ENCODE data around the gene ALX3. TPM values are rescaled to one million over a fixed set of nuclear protein-coding genes. Genes with fewer than 3 reads are reported as not detected.

The ALX3 gene
- total RNA-seq, 4 donors from 2014 or later = not detected

DNA sequence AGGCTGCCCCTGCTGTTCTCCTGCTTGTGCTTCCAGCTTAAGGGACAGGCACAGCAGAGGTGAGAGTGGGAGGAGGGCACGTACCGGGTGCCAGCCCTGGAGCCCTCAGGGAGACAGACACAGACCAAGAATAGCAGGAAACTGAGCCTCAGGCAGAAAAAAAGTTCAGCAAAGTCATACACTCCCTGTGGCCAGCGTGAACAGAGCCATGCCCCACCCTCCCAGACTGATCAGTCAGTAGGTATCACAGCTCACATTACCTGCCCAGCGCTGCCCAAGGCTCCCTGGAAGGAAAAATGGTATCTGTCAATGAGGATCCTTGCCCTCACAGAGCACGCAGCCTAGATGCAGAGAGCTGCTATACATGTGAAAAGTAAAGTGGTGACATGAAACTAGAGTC is 43.1 kb upstream of the ALX3 start:
- Histone ChIP-seq H3K4me1 (no peaks in the 10 kb centered on the region), H3K4me3 (no peak overlapping the region), H3K27me3 (peaks cover 9% of the 10 kb centered on the region), H3K27ac (no peak overlapping the region), H3K36me3 (no peaks in the 10 kb centered on the region), H3K9me3 (no peaks in the 10 kb centered on the region)
- no peak for ATAC-seq
- TF ChIP-seq EP300 (IDR thresholded peaks at IDR 0.05) (no peak), POLR2A (IDR thresholded peaks at IDR 0.05) (no peak), POLR2AphosphoS5 (IDR thresholded peaks at IDR 0.05) (no peak)
- TF ChIP-seq, protein P1, sequence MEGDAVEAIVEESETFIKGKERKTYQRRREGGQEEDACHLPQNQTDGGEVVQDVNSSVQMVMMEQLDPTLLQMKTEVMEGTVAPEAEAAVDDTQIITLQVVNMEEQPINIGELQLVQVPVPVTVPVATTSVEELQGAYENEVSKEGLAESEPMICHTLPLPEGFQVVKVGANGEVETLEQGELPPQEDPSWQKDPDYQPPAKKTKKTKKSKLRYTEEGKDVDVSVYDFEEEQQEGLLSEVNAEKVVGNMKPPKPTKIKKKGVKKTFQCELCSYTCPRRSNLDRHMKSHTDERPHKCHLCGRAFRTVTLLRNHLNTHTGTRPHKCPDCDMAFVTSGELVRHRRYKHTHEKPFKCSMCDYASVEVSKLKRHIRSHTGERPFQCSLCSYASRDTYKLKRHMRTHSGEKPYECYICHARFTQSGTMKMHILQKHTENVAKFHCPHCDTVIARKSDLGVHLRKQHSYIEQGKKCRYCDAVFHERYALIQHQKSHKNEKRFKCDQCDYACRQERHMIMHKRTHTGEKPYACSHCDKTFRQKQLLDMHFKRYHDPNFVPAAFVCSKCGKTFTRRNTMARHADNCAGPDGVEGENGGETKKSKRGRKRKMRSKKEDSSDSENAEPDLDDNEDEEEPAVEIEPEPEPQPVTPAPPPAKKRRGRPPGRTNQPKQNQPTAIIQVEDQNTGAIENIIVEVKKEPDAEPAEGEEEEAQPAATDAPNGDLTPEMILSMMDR (IDR thresholded peaks at IDR 0.05) = no peak
- WGBS, 2 donors (ENCODE audit: low coverage in 1 of 2) = 50 to 100% methylated on average over 1 to 3 of the region's 5 CpGs

DNA sequence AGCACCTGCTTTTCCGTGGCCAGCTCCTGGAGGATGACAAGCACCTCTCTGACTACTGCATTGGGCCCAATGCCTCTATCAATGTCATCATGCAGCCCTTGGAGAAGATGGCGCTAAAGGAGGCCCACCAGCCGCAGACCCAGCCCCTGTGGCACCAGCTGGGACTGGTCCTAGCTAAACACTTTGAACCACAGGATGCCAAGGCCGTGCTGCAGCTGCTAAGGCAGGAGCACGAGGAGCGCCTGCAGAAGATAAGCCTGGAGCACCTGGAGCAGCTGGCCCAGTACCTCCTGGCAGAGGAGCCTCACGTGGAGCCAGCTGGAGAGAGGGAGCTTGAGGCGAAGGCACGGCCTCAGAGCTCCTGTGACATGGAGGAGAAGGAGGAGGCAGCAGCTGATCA is 42.2 kb upstream of the ALX3 start:
- H3K36me3 ChIP-seq = no peaks in the 10 kb centered on the region
- H3K27ac ChIP-seq = no peak overlapping the region
- ATAC-seq = no peak
- no peak overlapping the region for H3K4me3 ChIP-seq
- 20% methylated on average over 2 of the region's 9 CpGs; no CpG with 5 or more reads in 1 of the 2 donors for WGBS, 2 donors (ENCODE audit: low coverage in 1 of 2)
- no peak for TF ChIP-seq POLR2AphosphoS5 (IDR thresholded peaks at IDR 0.05)
- TF ChIP-seq, protein P1 (IDR thresholded peaks at IDR 0.05) = no peak
- no peak for TF ChIP-seq EP300 (IDR thresholded peaks at IDR 0.05)
- no peak for TF ChIP-seq POLR2A (IDR thresholded peaks at IDR 0.05)
- no peaks in the 10 kb centered on the region for H3K9me3 ChIP-seq
- peaks cover 9% of the 10 kb centered on the region for H3K27me3 ChIP-seq
- H3K4me1 ChIP-seq = no peaks in the 10 kb centered on the region

DNA sequence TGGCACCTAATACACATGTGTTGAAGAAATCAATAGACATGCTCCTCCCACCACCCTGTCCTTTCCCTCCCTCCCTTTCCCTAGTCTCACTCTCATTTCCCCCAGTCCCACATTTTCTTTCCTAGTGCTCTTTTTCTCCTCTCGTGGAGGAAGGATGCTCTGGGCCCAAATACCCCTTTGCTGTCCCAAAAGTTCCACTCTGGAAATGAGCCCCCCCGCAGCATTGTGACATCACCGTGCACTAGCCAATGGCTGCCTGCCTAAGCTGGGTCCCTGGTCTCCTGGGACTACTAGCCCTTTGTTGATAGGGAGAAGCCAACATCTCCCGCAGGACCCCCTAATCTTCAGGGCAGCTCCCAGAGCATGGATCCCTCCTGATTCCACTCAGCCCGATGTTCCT is 41.7 kb upstream of the ALX3 start, which contains the start of gene UBL4B:
UBL4B (plus strand) TSS at position 301 of the 400 bp plus-strand sequence; CDS start at position 393, 92 bp downstream.
- Histone ChIP-seq H3K27ac (no peak within 1 kb of the TSS), H3K36me3 (no peaks in the 10 kb centered on the region), H3K27me3 (peaks cover 9% of the 10 kb centered on the region), H3K9me3 (no peaks in the 10 kb centered on the region), H3K4me3 (no peak within 1 kb of the TSS), H3K4me1 (no peaks in the 10 kb centered on the region)
- no peak for TF ChIP-seq POLR2AphosphoS5 (IDR thresholded peaks at IDR 0.05)
- TF ChIP-seq, protein P1 (IDR thresholded peaks at IDR 0.05) = no peak
- TF ChIP-seq POLR2A (IDR thresholded peaks at IDR 0.05) = no peak
- no peak for TF ChIP-seq EP300 (IDR thresholded peaks at IDR 0.05)
- 83% methylated on average over 2 of the region's 5 CpGs; no CpG with 5 or more reads in 1 of the 2 donors for WGBS, 2 donors (ENCODE audit: low coverage in 1 of 2)
- no peak for ATAC-seq

DNA sequence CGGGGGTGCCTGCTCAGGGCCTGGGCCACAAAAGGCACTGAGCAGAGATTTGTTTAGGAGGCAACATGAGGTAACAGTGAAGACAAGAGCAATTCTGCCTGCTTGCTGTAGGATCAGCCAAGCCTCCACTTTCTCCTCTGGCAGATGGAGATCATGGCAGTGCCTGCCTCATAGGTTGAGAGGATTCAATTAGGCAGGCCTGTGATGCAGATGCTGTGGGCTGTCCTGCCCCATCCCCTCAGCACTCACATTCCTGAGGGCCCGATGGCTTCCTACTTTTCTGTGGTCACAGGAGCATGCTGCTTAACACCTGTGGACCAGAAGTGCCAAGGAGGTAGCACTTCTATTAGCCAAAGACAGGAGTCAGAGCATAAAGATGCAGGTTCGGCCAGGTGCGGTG is 40.6 kb upstream of the ALX3 start:
- no peak for TF ChIP-seq POLR2A (IDR thresholded peaks at IDR 0.05)
- TF ChIP-seq EP300 (IDR thresholded peaks at IDR 0.05) = no peak
- TF ChIP-seq, protein P1 (IDR thresholded peaks at IDR 0.05) = no peak
- TF ChIP-seq POLR2AphosphoS5 (IDR thresholded peaks at IDR 0.05) = no peak
- ATAC-seq = no peak
- no peak overlapping the region for H3K27ac ChIP-seq
- 77% methylated on average over 3 of the region's 4 CpGs; no CpG with 5 or more reads in 1 of the 2 donors for WGBS, 2 donors (ENCODE audit: low coverage in 1 of 2)
- H3K4me3 ChIP-seq = no peak overlapping the region
- no peaks in the 10 kb centered on the region for H3K9me3 ChIP-seq
- no peaks in the 10 kb centered on the region for H3K36me3 ChIP-seq
- H3K4me1 ChIP-seq = no peaks in the 10 kb centered on the region
- peaks cover 2% of the 10 kb centered on the region for H3K27me3 ChIP-seq

DNA sequence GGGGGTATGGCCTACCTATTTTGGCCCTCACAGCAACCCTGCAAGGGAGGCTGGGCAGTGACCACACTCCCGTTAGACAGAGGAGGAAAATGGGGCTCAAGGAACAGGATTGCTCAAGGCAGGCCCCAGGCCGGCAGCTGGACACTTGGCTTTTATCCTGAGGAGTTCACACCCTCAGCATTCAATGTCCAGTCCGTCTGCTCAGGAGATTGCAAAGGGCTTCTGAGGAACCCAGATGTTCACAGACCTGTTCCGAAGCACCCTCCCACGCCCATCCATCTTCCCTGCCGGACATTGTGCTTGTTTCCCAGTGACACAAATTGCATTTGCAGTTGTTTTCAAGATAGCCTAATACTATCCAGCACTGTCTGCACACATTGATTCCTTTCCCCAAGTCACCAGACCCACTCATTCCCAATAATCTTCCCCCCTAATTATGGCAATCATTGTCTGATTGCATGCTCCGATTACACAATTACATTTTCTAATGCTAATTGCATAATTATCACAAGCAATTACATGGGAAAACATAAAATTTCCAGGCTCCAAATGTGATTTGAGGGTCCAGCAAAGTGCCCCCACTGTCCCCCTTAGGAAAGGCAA is 37.5 kb upstream of the ALX3 start:
- ATAC-seq = no peak
- Histone ChIP-seq H3K4me3 (no peak overlapping the region), H3K36me3 (no peaks in the 10 kb centered on the region), H3K27ac (no peak overlapping the region), H3K9me3 (no peaks in the 10 kb centered on the region), H3K27me3 (no peaks in the 10 kb centered on the region), H3K4me1 (no peaks in the 10 kb centered on the region)
- no peak for TF ChIP-seq POLR2AphosphoS5 (IDR thresholded peaks at IDR 0.05)
- TF ChIP-seq POLR2A (IDR thresholded peaks at IDR 0.05) = no peak
- TF ChIP-seq EP300 (IDR thresholded peaks at IDR 0.05) = no peak
- TF ChIP-seq, protein P1 (IDR thresholded peaks at IDR 0.05) = no peak
- WGBS, 2 donors (ENCODE audit: low coverage in 1 of 2) = 46 to 60% methylated on average over 4 to 7 of the region's 7 CpGs
